Coronary artery (tissue), 2 donors: Measurements from ENCODE around the gene ASTN1.

Experiments
- DNase-seq: peaks from one replicate; pipeline ENCODE4 v3.0.0-alpha.2; 2017; ENCODE audit warnings: low spot score
- H3K27ac ChIP-seq, 2 donors: fragments of 200-600 bp; sonication (generic); one replicate each; pipeline ENCODE4 v1.5.1; 2016 to 2019
- H3K4me3 ChIP-seq: fragments of 200-600 bp; sonication (generic); 2 replicates; pipeline ENCODE4 v1.5.1; 2016; ENCODE audit warnings: mild to moderate bottlenecking, moderate library complexity
- TF ChIP-seq, protein P1 (sequence below): fragments of 200-600 bp; sonication (generic); IDR thresholded peaks from one replicate; pipeline ENCODE4 v1.5.1; 2019; ENCODE audit warnings: antibody characterized with exemption

The ASTN1 gene

DNA sequence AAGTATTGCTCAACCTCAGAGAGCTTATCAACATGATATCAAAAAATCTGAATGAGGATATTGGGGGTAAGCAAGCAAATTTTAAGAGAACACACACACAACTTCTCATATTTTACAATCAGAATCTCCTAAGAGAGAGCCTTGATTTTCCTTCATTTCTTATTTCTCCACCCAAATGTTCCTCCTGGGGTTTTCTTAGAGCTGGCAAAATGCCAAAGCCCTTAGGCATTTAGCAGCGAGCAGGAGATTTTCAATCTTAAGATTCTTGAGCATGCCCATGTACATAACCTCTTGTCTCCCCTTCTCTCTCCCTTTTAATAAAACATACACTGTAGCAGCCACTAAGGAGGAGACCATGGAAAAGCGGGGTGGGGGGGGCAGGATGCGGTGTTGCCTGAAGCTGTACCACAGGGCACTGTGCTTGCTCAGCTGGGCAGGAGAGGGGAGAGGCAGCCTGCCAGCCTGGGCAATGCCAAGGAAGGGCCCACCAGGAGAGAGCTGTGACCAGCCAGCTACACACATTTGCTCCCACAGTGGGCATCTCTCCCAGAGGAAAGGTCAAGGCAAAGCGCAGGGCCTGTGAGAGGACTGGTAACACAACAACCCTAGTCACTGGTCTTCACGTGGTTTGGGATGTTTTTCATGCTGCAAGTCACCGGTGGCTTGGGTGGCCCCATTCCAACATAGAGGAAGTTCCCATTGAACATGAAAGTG, 10.6 kb upstream of the ASTN1 start:
- DNase-seq = no peak
- Histone ChIP-seq H3K27ac (no peak overlapping the region), H3K4me3 (no peak overlapping the region)
- TF ChIP-seq, protein P1, sequence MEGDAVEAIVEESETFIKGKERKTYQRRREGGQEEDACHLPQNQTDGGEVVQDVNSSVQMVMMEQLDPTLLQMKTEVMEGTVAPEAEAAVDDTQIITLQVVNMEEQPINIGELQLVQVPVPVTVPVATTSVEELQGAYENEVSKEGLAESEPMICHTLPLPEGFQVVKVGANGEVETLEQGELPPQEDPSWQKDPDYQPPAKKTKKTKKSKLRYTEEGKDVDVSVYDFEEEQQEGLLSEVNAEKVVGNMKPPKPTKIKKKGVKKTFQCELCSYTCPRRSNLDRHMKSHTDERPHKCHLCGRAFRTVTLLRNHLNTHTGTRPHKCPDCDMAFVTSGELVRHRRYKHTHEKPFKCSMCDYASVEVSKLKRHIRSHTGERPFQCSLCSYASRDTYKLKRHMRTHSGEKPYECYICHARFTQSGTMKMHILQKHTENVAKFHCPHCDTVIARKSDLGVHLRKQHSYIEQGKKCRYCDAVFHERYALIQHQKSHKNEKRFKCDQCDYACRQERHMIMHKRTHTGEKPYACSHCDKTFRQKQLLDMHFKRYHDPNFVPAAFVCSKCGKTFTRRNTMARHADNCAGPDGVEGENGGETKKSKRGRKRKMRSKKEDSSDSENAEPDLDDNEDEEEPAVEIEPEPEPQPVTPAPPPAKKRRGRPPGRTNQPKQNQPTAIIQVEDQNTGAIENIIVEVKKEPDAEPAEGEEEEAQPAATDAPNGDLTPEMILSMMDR = no peak

DNA sequence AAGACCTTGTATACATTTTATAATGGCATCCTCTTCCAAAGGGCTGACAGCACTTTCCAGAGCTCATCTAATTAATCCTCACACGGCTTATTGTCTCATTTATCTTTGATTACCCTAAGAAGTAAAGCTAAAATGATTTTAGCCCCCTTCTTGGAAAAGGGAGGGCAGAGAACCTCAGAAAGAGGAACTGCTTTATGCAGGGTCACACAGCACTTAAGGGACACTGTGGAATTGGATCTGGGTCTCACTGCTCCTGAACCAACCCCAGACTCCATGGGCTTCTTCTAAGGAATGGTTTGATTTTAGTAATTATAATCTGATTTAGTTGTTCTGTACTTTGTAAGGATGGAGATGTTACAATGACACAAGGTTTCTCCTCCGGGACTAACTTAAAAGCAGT, 9.5 kb upstream of the ASTN1 start:
- H3K27ac ChIP-seq = no peak overlapping the region
- no peak overlapping the region for H3K4me3 ChIP-seq
- no peak for DNase-seq
- TF ChIP-seq, protein P1 = no peak

DNA sequence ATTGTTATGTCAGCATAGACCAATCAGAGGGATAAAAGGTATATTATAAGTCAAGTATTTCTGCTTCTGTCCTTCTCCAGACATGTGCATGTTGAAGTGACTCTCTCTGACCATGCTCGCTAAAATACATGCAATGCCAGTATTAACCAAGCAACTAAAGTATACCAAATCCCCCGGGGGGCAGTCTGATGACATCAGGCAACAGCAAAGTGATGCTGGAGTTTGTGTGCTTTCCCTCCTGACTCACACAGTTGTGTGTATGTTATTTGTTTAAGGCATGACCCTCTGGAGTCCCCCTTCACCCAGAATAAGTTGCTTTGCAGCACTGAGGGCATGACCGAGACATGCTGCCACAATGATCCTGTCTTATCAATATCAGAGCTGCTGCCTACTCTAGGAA, 8.4 kb upstream of the ASTN1 start:
- no peak for DNase-seq
- Histone ChIP-seq H3K4me3 (no peak overlapping the region), H3K27ac (no peak overlapping the region)
- TF ChIP-seq, protein P1 = no peak

DNA sequence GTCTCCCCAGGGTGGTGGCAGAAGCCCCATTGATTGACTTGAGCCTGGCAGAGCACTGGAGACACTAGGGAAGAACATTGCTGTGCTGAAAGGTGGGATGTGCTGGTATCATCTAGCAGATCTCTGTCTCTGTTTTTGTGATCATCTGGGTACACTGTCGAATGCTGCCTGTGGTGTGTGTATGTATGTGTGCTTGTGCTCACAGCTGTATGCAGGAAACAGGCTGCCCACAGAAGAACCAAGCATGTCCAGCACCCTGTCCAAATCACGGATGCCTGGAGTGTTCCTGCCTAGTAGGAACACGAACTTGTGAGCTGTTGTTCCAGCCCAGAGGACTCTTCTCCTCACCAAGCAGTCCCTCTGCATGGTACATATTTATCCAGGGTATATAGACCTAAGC, 7.8 kb upstream of the ASTN1 start:
- no peak overlapping the region for H3K27ac ChIP-seq

DNA sequence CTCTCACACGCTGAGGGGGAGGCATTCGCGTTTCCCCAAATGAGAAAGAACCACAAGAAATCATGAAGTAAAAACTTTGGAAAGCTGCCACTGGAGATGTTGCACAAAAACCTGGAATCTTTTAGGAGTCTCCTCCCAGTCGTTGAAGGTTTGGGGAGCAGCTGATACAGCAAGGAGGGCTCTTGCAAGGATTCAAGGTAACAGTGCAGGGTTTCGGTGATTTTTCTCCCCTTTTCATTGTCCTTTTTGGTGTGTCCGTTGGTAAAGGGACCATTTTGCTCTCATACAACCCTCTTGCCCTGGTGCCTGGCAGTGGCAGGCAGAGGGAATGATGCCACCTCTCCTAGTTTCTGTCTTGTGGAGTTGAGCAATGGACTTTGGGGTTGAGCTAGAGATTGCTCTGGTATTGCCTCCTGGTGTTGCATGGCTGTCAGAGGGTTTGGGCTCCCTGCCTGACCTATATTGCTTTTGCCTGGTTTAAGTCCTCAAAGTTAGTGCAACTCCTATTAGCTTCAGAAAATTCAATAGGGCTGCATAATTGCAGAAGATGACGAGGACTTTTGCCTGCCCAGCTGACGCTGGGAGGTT, 7.1 kb upstream of the ASTN1 start:
- no peak for DNase-seq
- H3K27ac ChIP-seq = no peak overlapping the region
- TF ChIP-seq, protein P1 = no peak
- H3K4me3 ChIP-seq = peak overlapping the region; percentile 67

More for the DNA sequence above, 7.8 kb upstream of the ASTN1 start:
- no peak overlapping the region for H3K4me3 ChIP-seq
- no peak for DNase-seq
- TF ChIP-seq, protein P1 = no peak

DNA sequence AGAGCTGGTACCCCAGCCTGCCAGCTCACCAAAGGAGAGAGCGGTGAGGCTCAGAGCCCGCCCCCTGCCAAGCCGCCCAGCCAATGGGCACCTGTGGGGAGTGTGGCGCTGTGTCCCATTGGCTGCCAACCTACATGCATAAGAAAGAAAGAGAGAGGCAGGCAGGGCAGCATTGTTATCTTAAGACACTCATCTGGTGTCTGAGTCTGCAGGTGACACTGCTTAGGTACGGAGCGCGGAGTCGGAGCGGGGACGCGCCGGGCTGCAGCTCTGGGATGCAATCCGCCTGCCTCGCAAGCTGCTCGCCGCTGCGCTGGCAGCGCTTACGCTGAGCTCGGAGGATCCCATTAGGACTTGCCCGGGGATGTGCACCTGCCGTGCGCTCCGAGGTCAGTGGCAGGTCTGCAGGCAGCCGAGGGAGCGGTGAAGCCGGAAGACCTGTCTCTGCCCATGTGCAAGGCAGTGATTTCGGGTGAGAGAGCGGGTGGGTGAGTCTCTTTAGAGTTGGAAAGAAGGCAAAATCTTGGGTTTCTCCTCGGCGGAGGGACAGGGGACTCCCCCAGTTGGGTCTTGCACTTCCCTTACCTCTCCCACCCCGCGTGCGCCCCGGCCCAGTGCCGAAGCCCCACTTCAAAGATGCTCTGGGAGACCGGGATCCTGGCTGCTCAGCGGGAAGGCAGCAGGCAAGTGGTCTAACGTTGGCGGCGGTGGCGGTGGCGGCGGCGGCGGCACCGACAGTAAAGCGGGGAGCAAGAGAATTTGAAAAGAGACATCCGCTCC, 6.4 kb upstream of the ASTN1 start, which contains the start of gene BRINP2:
TSS of gene BRINP2 (plus strand) at position 203 of the 780 bp plus-strand sequence. CDS start 58,919 bp downstream, outside the sequence.
- TF ChIP-seq, protein P1 = no peak
- H3K4me3 ChIP-seq = peak within 1 kb of the TSS; percentile 67
- H3K27ac ChIP-seq = no peak within 1 kb of the TSS
- DNase-seq = no peak
